Pancreas (tissue), 10 donors: ENCODE results near the gene FAIM2. TPM values are rescaled to one million over a fixed set of nuclear protein-coding genes. Genes with fewer than 3 reads are reported as not detected.

Experiments
- ATAC-seq, 4 donors: fragments of 200-7000 bp; cut with Tn5 transposase; one replicate each; pipeline versions ENCODE4 v1.8.0 to v1.9.1; 2020; ENCODE audit warnings: mild to moderate bottlenecking in 4 of 4, moderate library complexity in 4 of 4
- DNase-seq, 6 donors: peaks; one replicate each; pipeline ENCODE4 v3.0.0-alpha.2; 2020
- FAIRE-seq: peaks from 2 replicates; lab custom pipeline; 2012; peaks lifted over from hg19 to GRCh38; lab: Jason Lieb, UNC
- H3K27ac ChIP-seq, 4 donors: fragments of 200-600 bp; sonication (generic); 1 replicate in 3 of 4; 2 replicates in 1 of 4; pipeline versions ENCODE4 v1.5.0 to v1.8.0; 2020
- H3K27me3 ChIP-seq, 4 donors: fragments of 200-600 bp; one replicate each; pipeline ENCODE4 v1.8.0; 2021
- H3K36me3 ChIP-seq, 3 donors: fragments of 200-600 bp; sonication (generic) in 1 of 3; one replicate each; pipeline versions ENCODE4 v1.5.0 to v1.8.0; 2020 to 2021
- H3K4me1 ChIP-seq, 3 donors: fragments of 200-600 bp; one replicate each; pipeline ENCODE4 v1.8.0; 2021
- H3K4me3 ChIP-seq, 4 donors: fragments of 200-600 bp; sonication (generic) in 2 of 4; one replicate each; pipeline versions ENCODE4 v1.5.0 to v1.8.0; 2020 to 2021
- H3K9me3 ChIP-seq, 4 donors: fragments of 200-600 bp; one replicate each; pipeline ENCODE4 v1.8.0; 2021
- WGBS, 2 donors: extraction: QIAGEN DNeasy Blood & Tissue Kit; methylation state at CpG; one replicate each; pipeline ENCODE4 v1.1.7; 2013; 5-methylcytosine and 5-hydroxymethylcytosine counted together
- intact Hi-C, 3 donors: fragments of 100-400 bp; cut with DNase I; formaldehyde crosslinking; loops; one replicate each; pipeline versions ENCODE4 v1.11.1 to v1.14.2; 2022
- polyA plus RNA-seq, 2 donors: library from polyadenylated mRNA; stranded (reverse); fragments of 200-250 nt; gene quantifications; one replicate each; pipeline ENCODE4 v1.2.3, GENCODE V29; 2013
- total RNA-seq, 6 donors: library from RNA; stranded (reverse); fragmentation: NEBNext Ultra II Directional in 4 of 6; extraction: Animal tissue kit (Norgen Biotek cat#: 25700) in 4 of 6; gene quantifications; one replicate each; pipeline versions ENCODE4 v1.2.1 to v1.2.4, GENCODE V29; 2021 to 2023
- TF ChIP-seq, protein P1 (sequence below), 4 donors: fragments of 200-600 bp; sonication (generic) in 3 of 4; IDR thresholded peaks; one replicate each; pipeline versions ENCODE4 v1.5.0 to v1.8.0; 2021; ENCODE audit warnings: antibody characterized with exemption in 4 of 4
- donor health status: healthy with polysubstance abuse.
- donor health status: DM: no; HTN: no; CAD: no; lungs with moderate emphysema.
- donor health status: DM: no; HTN: no; CAD: no.
- donor health status: control.
- donor health status: control.
- donor health status: Bipolar disorder and iron deficiency.
- donor health status: DM: yes; HTN: yes; CAD: no.
- donor health status: DM: no; HTN: no; CAD: no.
- donor health status: DM: no; HTN: no; CAD: no.
- donor health status: DM: yes; HTN: yes; CAD: no.

The FAIM2 gene
- total and polyA plus RNA-seq, 8 donors: 0.14 to 2.1 (median 0.56) TPM

DNA sequence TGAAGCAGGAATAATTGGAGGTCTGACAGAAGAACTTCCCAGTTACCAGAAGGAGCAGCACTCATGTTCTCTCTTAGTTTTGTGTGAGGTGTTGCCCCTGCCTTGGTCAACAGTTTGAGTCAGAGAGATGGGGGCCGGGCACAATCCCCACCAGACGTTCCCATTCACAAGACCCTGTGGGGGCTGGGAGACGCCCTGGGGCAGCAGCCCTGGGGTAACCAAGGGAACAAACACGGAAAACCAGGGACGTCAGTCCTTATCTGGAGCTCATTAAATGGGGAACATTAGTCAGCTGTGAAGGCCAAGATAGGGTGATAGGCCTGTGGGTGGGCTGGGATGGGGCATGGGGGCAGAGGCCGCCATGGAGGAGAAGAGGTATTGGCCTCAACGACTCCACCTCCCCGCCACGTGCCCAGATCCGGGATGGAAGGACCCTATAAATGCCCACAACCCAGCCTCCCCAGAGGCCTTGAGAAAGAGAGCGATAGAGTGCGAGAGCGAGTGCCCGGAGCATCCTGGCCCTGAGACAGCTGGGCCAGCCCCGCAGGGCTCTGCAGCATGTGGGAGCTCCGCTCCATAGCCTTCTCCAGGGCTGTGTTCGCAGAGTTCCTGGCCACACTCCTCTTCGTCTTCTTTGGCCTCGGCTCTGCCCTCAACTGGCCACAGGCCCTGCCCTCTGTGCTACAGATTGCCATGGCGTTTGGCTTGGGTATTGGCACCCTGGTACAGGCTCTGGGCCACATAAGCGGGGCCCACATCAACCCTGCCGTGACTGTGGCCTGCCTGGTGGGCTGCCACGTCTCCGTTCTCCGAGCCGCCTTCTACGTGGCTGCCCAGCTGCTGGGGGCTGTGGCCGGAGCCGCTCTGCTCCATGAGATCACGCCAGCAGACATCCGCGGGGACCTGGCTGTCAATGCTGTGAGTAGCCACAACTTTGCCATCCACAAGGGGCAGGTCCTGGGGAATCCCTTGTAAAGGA, 46.9 kb upstream of the FAIM2 start, which contains the start of gene AQP2:
AQP2 (plus strand) TSS at position 465 of the 979 bp plus-strand sequence; CDS start at position 559, 94 bp downstream.
- WGBS, 2 donors: 77 to 81% methylated on average over 27 to 32 of the region's 32 CpGs
- no peak within 1 kb of the TSS for H3K27ac ChIP-seq
- TF ChIP-seq, protein P1, sequence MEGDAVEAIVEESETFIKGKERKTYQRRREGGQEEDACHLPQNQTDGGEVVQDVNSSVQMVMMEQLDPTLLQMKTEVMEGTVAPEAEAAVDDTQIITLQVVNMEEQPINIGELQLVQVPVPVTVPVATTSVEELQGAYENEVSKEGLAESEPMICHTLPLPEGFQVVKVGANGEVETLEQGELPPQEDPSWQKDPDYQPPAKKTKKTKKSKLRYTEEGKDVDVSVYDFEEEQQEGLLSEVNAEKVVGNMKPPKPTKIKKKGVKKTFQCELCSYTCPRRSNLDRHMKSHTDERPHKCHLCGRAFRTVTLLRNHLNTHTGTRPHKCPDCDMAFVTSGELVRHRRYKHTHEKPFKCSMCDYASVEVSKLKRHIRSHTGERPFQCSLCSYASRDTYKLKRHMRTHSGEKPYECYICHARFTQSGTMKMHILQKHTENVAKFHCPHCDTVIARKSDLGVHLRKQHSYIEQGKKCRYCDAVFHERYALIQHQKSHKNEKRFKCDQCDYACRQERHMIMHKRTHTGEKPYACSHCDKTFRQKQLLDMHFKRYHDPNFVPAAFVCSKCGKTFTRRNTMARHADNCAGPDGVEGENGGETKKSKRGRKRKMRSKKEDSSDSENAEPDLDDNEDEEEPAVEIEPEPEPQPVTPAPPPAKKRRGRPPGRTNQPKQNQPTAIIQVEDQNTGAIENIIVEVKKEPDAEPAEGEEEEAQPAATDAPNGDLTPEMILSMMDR (IDR thresholded peaks at IDR 0.05): no peak
- H3K27me3 ChIP-seq: no peaks in the 10 kb centered on the region
- intact Hi-C loops: no loop called here
- DNase-seq: no peak
- H3K4me1 ChIP-seq: peaks cover 0 to 3% (median 0%) of the 10 kb centered on the region in 3 donors
- no peak for ATAC-seq
- H3K36me3 ChIP-seq: no peaks in the 10 kb centered on the region
- H3K9me3 ChIP-seq: no peaks in the 10 kb centered on the region
- no peak within 1 kb of the TSS for H3K4me3 ChIP-seq
- no peak for FAIRE-seq

DNA sequence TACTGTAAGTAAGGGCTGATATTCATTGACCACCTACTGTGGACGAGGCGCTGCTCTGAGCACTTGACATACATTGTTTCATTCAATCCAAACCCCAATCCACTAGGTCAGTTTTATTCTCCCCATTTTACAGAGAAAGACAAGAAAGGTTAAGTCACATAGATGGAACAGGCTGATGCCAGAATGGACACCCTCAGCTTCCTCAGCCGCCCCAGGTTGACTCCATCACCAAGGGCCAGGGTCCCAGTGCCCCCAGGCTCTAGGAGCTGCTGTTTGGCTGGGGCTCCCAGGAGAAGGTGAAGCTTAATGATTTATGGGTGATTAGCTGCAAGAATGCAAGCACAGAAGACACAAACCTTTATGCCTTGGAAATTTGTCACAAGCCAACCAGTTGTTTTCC, 46.2 kb upstream of the FAIM2 start:
- FAIRE-seq (no peak), ATAC-seq (no peak), DNase-seq (no peak)
- TF ChIP-seq, protein P1 (IDR thresholded peaks at IDR 0.05): no peak
- Histone ChIP-seq H3K27ac (no peak overlapping the region), H3K4me1 (peaks cover 0 to 3% (median 0%) of the 10 kb centered on the region in 3 donors), H3K27me3 (no peaks in the 10 kb centered on the region), H3K36me3 (no peaks in the 10 kb centered on the region), H3K4me3 (no peak overlapping the region), H3K9me3 (no peaks in the 10 kb centered on the region)
- intact Hi-C loops: no loop called here
- WGBS, 2 donors: 84 to 88% methylated on average over 3 of the region's 3 CpGs

DNA sequence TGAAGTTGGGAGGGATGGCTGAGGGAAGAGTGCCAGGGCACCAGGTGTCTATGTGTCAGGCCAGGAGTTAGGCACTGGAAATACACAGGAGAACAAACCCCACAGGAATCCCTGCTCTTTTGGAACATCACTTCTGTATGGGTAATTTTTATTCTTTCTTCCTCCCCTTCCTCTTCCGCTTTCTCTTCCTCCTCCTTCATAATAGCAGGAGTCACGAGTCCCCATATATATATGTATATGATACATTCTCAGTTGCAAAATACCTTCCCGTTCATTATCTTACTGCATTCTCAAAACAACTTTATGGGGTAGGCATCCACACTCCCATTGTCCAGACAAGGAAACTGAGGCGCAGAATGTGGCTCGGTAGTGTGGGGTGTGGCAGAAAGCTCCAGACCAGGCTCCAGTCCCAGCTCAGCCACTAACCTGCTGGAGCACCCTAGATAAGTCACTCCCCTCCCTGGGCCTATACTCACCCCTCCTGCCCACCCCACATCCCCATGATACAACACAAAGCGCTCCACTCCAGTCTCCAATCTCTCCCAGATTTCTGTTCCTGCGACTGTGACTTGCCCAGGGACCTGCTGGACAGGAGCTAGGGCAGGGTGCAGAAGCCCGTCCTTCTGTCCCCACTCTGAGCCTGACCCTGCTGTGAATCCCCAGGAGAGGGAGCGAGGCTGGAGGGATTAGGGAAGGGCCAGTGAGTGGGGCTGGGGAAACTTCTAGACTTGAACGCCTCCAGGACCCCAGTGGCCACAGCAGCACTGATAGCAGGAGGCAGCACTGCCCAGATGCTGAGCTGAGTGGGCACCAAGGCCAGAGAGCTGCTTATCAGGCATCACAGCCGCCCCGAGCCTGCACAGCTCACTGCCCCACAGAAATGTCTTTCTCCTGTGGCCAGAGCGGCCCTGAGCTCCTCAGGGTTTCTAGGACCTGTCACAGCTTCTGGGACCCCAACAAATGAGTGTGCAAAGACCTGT, 45.5 kb upstream of the FAIM2 start:
- Histone ChIP-seq H3K36me3 (no peaks in the 10 kb centered on the region), H3K27ac (no peak overlapping the region), H3K9me3 (no peaks in the 10 kb centered on the region), H3K4me3 (no peak overlapping the region), H3K4me1 (peaks cover 0 to 3% (median 0%) of the 10 kb centered on the region in 3 donors), H3K27me3 (no peaks in the 10 kb centered on the region)
- no peak for DNase-seq
- TF ChIP-seq, protein P1 (IDR thresholded peaks at IDR 0.05): no peak
- 75 to 81% methylated on average over 13 of the region's 13 CpGs for WGBS, 2 donors
- FAIRE-seq: no peak
- ATAC-seq: no peak
- intact Hi-C loops: no loop called here

DNA sequence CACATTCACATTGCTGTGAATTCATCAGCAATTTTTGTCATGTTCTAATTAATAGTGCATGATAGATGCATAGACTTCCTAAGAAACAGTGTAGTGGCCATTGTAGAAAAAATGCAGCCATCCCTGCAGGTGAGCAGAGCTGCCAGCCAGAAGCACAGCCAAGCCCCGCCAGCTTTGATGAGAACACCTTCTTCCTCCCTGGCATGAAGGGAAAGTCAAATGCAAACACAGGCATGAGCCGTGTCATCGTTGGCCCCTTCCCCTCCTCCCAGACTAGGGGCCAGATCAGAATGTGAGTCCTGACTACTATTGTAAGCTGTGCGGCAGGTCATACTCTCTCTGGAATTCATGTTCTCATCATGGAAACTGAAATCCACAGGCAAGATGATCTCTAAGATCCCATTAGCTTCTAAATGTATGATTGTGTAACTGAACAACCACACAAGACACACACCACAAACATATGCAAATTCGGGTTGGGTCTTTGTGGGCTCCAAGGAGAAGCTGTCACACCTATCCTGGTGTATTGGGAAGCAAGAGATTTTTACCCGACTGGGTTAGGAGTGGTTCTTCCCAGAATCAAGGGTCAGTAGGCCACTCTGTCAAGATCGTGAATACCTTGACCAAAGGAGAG, 44.0 kb upstream of the FAIM2 start:
- TF ChIP-seq, protein P1 (IDR thresholded peaks at IDR 0.05): no peak
- Histone ChIP-seq H3K27ac (no peak overlapping the region), H3K36me3 (no peaks in the 10 kb centered on the region), H3K4me3 (no peak overlapping the region), H3K9me3 (no peaks in the 10 kb centered on the region), H3K27me3 (no peaks in the 10 kb centered on the region), H3K4me1 (peaks cover 0 to 3% (median 0%) of the 10 kb centered on the region in 3 donors)
- DNase-seq: no peak
- FAIRE-seq: no peak
- WGBS, 2 donors: 60 to 66% methylated on average over 7 of the region's 7 CpGs
- ATAC-seq: no peak
- intact Hi-C loops: no loop called here
